SK-N-SH treated with all-trans-retinoic acid at 6 μM for 48 hours (cell line): ENCODE measurements around the gene BNC2.

ENCODE experiments used
- ATAC-seq: fragments of 200-7000 bp; cut with Tn5 transposase; 3 replicates; pipeline ENCODE4 v1.9.1; 2020; ENCODE audit warnings: mild to moderate bottlenecking, moderate library complexity
- ARNTL ChIP-seq: fragments of 450-650 bp; formaldehyde crosslinking; IDR thresholded peaks from 2 replicates; pipeline ENCODE4 v1.5.0; 2020; ENCODE audit warnings: low read depth, mild to moderate bottlenecking, moderate library complexity, borderline replicate concordance
- CSDC2 ChIP-seq: fragments of 250-450 bp; sonication (Bioruptor Pico); IDR thresholded peaks from 2 replicates; pipeline ENCODE4 v1.5.0; 2020; ENCODE audit warnings: mild to moderate bottlenecking, moderate library complexity
- CSRNP3 ChIP-seq: fragments of 250-450 bp; sonication (Bioruptor Pico); IDR thresholded peaks from 2 replicates; pipeline ENCODE4 v1.5.1; 2021; ENCODE audit warnings: mild to moderate bottlenecking, moderate library complexity
- ESRRG ChIP-seq: fragments of 250-450 bp; sonication (Bioruptor Pico); IDR thresholded peaks from 2 replicates; pipeline ENCODE4 v1.6.1; 2021; ENCODE audit warnings: mild to moderate bottlenecking
- GLIS3 ChIP-seq: fragments of 250-450 bp; sonication (Bioruptor Pico); IDR thresholded peaks from 2 replicates; pipeline ENCODE4 v1.5.0; 2020; ENCODE audit warnings: mild to moderate bottlenecking, moderate library complexity
- ISL1 ChIP-seq: fragments of 250-450 bp; sonication (Bioruptor Pico); IDR thresholded peaks from 2 replicates; pipeline ENCODE4 v2.1.2; 2022; ENCODE audit warnings: mild to moderate bottlenecking, moderate library complexity
- OSR1 ChIP-seq: fragments of 250-450 bp; sonication (Bioruptor Pico); IDR thresholded peaks from 2 replicates; pipeline ENCODE4 v1.8.0; 2022; ENCODE audit warnings: moderate library complexity, mild to moderate bottlenecking, inconsistent platforms
- PATZ1 ChIP-seq: fragments of 250-450 bp; sonication (Bioruptor Pico); IDR thresholded peaks from 2 replicates; pipeline ENCODE4 v1.8.0; 2020; ENCODE audit warnings: mild to moderate bottlenecking, moderate library complexity, borderline replicate concordance
- POU6F1 ChIP-seq: fragments of 250-450 bp; sonication (Bioruptor Pico); IDR thresholded peaks from 2 replicates; pipeline ENCODE4 v1.8.0; 2021; ENCODE audit warnings: low read depth, mild to moderate bottlenecking, moderate library complexity, borderline replicate concordance
- PPARA ChIP-seq: fragments of 250-450 bp; sonication (Bioruptor Pico); IDR thresholded peaks from 2 replicates; pipeline ENCODE4 v1.5.0; 2020; ENCODE audit warnings: mild to moderate bottlenecking, borderline replicate concordance
- RARB ChIP-seq: fragments of 250-450 bp; sonication (Bioruptor Pico); IDR thresholded peaks from 2 replicates; pipeline ENCODE4 v1.8.0; 2021; ENCODE audit warnings: mild to moderate bottlenecking, moderate library complexity
- SNAI2 ChIP-seq: fragments of 250-450 bp; sonication (Bioruptor Pico); IDR thresholded peaks from 2 replicates; pipeline ENCODE4 v1.5.0; 2020; ENCODE audit warnings: mild to moderate bottlenecking, moderate library complexity
- TSHZ2 ChIP-seq: fragments of 250-450 bp; sonication (Bioruptor Pico); IDR thresholded peaks from 2 replicates; pipeline ENCODE4 v1.5.0; 2020; ENCODE audit warnings: mild to moderate bottlenecking, moderate library complexity
- ZC3H10 ChIP-seq: fragments of 250-450 bp; sonication (Bioruptor Pico); IDR thresholded peaks from 2 replicates; pipeline ENCODE4 v1.5.1; 2021; ENCODE audit warnings: mild to moderate bottlenecking, moderate library complexity
- ZFP3 ChIP-seq: fragments of 250-450 bp; sonication (Bioruptor Pico); IDR thresholded peaks from 2 replicates; pipeline ENCODE4 v1.5.0; 2020; ENCODE audit warnings: mild to moderate bottlenecking, moderate library complexity
- ZFP30 ChIP-seq: fragments of 450-650 bp; formaldehyde crosslinking; IDR thresholded peaks from 2 replicates; pipeline ENCODE4 v1.5.0; 2022; ENCODE audit warnings: mild to moderate bottlenecking, moderate library complexity
- ZNF565 ChIP-seq: fragments of 450-650 bp; formaldehyde crosslinking; conservative IDR thresholded peaks from 2 replicates; pipeline ENCODE4 v1.5.0; 2020; ENCODE audit warnings: low read depth, mild to moderate bottlenecking, moderate library complexity

Gene BNC2

GRCh38 chr9:16806674-16807073 is 63.8 kb downstream of the BNC2 start:
- TF ChIP-seq ZFP3 (CRISPR knock-in tag) (no peak), TSHZ2 (no peak), ISL1 (CRISPR knock-in tag) (no peak), CSDC2 (no peak), GLIS3 (CRISPR knock-in tag) (no peak), ESRRG (CRISPR knock-in tag) (no peak), SNAI2 (no peak)
- ATAC-seq = no peak

GRCh38 chr9:16803648-16804047 is 66.8 kb downstream of the BNC2 start:
- no peak for TF ChIP-seq ZNF565 (CRISPR knock-in tag)
- TF ChIP-seq PPARA = no peak
- no peak for TF ChIP-seq ZC3H10 (CRISPR knock-in tag)
- no peak for TF ChIP-seq CSRNP3 (CRISPR knock-in tag)
- no peak for TF ChIP-seq RARB
- no peak for ATAC-seq

GRCh38 chr9:16801871-16802466 is 68.5 kb downstream of the BNC2 start:
- no peak for TF ChIP-seq PATZ1 (CRISPR knock-in tag)
- TF ChIP-seq TSHZ2 = no peak
- no peak for TF ChIP-seq ZFP30 (CRISPR knock-in tag)
- ATAC-seq = no peak

- TF ChIP-seq POU6F1 (CRISPR knock-in tag) (no peak), ZC3H10 (CRISPR knock-in tag) (no peak), PPARA (no peak), ESRRG (CRISPR knock-in tag) (no peak), ARNTL (CRISPR knock-in tag) (no peak), TSHZ2 (no peak), CSRNP3 (CRISPR knock-in tag) (no peak), ISL1 (CRISPR knock-in tag) (no peak), RARB (no peak), OSR1 (CRISPR knock-in tag) (no peak), SNAI2 (no peak)
- TF ChIP-seq, all 23 proteins: peak for 0
- ATAC-seq = no peak
These were observed 74.1 kb downstream of the BNC2 start for GRCh38 chr9:16796304-16796825.
